OCI-LY3 (cell line): ENCODE results near the gene ATG4D.

Experiments used
- H2AFZ ChIP-seq: fragments of 200-600, 300-600 bp; shearing (Covaris generic); 2 replicates; pipeline ENCODE4 v1.6.0; 2014; ENCODE audit warnings: antibody characterized with exemption, low read depth, low read length
- H3K27ac ChIP-seq: fragments of 200-600, 300-600 bp; sonication (generic); 2 replicates; pipeline ENCODE4 v1.5.1; 2014; ENCODE audit warnings: mild to moderate bottlenecking, low read length, moderate library complexity, mixed read lengths
- H3K27me3 ChIP-seq: fragments of 200-600, 300-600 bp; sonication (generic); 2 replicates; pipeline ENCODE4 v1.6.1; 2014; ENCODE audit warnings: low read depth, low read length, mixed read lengths
- H3K36me3 ChIP-seq: fragments of 200-600, 300-600 bp; sonication (generic); replicated peaks from 2 replicates; pipeline ENCODE3; 2014; ENCODE audit warnings: low read depth, low read length, mixed read lengths
- H3K4me1 ChIP-seq: fragments of 300-600, 200-600 bp; sonication (generic); 2 replicates; pipeline ENCODE4 v1.6.1; 2014; ENCODE audit warnings: low read length, mixed read lengths
- H3K4me2 ChIP-seq: fragments of 200-600, 300-600 bp; sonication (generic); 2 replicates; pipeline ENCODE4 v1.6.1; 2014; ENCODE audit warnings: low read length, mixed read lengths
- H3K4me3 ChIP-seq: fragments of 300-600, 200-600 bp; sonication (generic); 2 replicates; pipeline ENCODE4 v1.5.1; 2014; ENCODE audit warnings: antibody characterized with exemption, mild to moderate bottlenecking, low read length, moderate library complexity
- H3K79me2 ChIP-seq: fragments of 300-600, 200-600 bp; shearing (Covaris generic); 2 replicates; pipeline ENCODE4 v1.6.1; 2014; ENCODE audit warnings: mild to moderate bottlenecking, low read length, mixed read lengths
- H3K9ac ChIP-seq: fragments of 300-600, 200-600 bp; shearing (Covaris generic); 2 replicates; pipeline ENCODE4 v1.6.0; 2014; ENCODE audit warnings: mild to moderate bottlenecking, low read length, moderate library complexity
- H3K9me3 ChIP-seq: fragments of 200-600, 300-600 bp; shearing (Covaris generic); 2 replicates; pipeline ENCODE4 v1.6.1; 2014; ENCODE audit warnings: low read length, mixed read lengths; ENCODE audit not compliant: insufficient read depth
- H4K20me1 ChIP-seq: fragments of 200-600, 300-600 bp; sonication (generic); 2 replicates; pipeline ENCODE4 v1.6.1; 2016; ENCODE audit warnings: low read length, mixed read lengths; ENCODE audit not compliant: insufficient read depth
- EZH2phosphoT487 ChIP-seq: fragments of 200-600 bp; shearing (Covaris generic); IDR thresholded peaks from 2 replicates; pipeline ENCODE4 v1.6.1; 2018; ENCODE audit warnings: antibody characterized with exemption, mixed run types, low read depth
- TF ChIP-seq, protein P1 (sequence below): fragments of 200-600, 300-600 bp; sonication (generic); IDR thresholded peaks from 2 replicates; pipeline ENCODE4 v1.5.1; 2014; ENCODE audit warnings: antibody characterized with exemption, low read length, low read depth

The ATG4D gene

DNA sequence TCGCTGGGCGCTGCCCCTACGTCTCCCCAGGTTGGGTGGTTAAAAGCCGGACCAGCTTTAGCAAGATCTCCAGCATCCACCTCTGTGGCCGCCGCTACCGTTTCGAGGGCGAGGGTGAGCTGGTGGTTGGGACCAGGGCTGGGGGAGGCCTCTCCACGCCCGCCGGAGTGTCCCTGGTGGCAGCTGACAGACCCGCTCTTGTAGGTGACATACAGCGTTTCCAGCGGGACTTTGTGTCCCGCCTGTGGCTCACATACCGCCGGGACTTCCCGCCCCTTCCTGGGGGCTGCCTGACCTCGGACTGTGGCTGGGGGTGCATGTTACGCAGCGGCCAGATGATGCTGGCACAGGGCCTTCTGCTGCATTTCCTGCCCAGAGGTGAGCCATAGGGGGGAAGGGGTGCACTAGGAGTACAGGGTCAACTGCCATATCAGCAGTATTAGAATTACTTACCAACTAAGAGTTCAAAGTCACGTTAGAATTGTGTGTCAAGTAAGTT is 1.1 kb downstream of the ATG4D start:
- no peak overlapping the region for H3K27ac ChIP-seq

DNA sequence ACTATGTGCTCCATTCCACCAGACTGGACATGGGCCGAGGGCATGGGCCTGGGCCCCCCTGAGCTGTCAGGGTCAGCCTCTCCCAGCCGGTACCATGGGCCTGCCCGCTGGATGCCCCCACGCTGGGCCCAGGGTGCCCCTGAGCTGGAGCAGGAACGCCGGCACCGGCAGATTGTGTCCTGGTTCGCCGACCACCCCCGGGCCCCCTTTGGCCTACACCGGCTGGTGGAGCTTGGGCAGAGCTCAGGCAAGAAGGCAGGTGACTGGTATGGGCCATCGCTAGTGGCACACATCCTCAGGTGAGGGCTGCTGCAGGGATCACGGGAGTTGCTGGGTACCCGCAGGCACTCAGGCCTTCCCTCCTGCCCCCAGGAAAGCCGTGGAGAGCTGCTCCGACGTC is 3.1 kb downstream of the ATG4D start:
- peaks cover 11% of the 10 kb centered on the region for H3K4me1 ChIP-seq
- no peak overlapping the region for H3K27ac ChIP-seq
- H3K9me3 ChIP-seq = no peaks in the 10 kb centered on the region
- H2AFZ ChIP-seq = no peak overlapping the region
- H3K36me3 ChIP-seq = peaks cover 12% of the 10 kb centered on the region
- no peaks in the 10 kb centered on the region for H3K27me3 ChIP-seq
- H4K20me1 ChIP-seq = no peaks in the 10 kb centered on the region
- TF ChIP-seq, protein P1, sequence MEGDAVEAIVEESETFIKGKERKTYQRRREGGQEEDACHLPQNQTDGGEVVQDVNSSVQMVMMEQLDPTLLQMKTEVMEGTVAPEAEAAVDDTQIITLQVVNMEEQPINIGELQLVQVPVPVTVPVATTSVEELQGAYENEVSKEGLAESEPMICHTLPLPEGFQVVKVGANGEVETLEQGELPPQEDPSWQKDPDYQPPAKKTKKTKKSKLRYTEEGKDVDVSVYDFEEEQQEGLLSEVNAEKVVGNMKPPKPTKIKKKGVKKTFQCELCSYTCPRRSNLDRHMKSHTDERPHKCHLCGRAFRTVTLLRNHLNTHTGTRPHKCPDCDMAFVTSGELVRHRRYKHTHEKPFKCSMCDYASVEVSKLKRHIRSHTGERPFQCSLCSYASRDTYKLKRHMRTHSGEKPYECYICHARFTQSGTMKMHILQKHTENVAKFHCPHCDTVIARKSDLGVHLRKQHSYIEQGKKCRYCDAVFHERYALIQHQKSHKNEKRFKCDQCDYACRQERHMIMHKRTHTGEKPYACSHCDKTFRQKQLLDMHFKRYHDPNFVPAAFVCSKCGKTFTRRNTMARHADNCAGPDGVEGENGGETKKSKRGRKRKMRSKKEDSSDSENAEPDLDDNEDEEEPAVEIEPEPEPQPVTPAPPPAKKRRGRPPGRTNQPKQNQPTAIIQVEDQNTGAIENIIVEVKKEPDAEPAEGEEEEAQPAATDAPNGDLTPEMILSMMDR = no peak
- no peak for TF ChIP-seq EZH2phosphoT487
- peaks cover 12% of the 10 kb centered on the region for H3K79me2 ChIP-seq
- no peak overlapping the region for H3K9ac ChIP-seq
- no peak overlapping the region for H3K4me2 ChIP-seq
- H3K4me3 ChIP-seq = no peak overlapping the region

More for the DNA sequence above, 1.1 kb downstream of the ATG4D start:
- Histone ChIP-seq H4K20me1 (no peaks in the 10 kb centered on the region), H3K4me2 (peak overlapping the region; percentile 91), H2AFZ (no peak overlapping the region), H3K9ac (peak overlapping the region; percentile 86; the same call in 1 of the 2 replicates), H3K9me3 (no peaks in the 10 kb centered on the region), H3K4me3 (peak overlapping the region; percentile 90), H3K4me1 (peaks cover 7% of the 10 kb centered on the region), H3K36me3 (peaks cover 8% of the 10 kb centered on the region), H3K27me3 (peaks cover 6% of the 10 kb centered on the region), H3K79me2 (peaks cover 12% of the 10 kb centered on the region)
- no peak for TF ChIP-seq EZH2phosphoT487
- TF ChIP-seq, protein P1 = no peak

GRCh38 chr19:10548746-10549276 is 5.1 kb downstream of the ATG4D start:
- Histone ChIP-seq H3K4me3 (no peak overlapping the region), H4K20me1 (no peaks in the 10 kb centered on the region), H3K4me1 (peaks cover 11% of the 10 kb centered on the region), H3K9me3 (no peaks in the 10 kb centered on the region), H3K79me2 (peaks cover 12% of the 10 kb centered on the region), H2AFZ (no peak overlapping the region), H3K27me3 (no peaks in the 10 kb centered on the region), H3K27ac (no peak overlapping the region), H3K36me3 (peaks cover 31% of the 10 kb centered on the region), H3K4me2 (no peak overlapping the region), H3K9ac (no peak overlapping the region)
- TF ChIP-seq EZH2phosphoT487 = no peak
- TF ChIP-seq, protein P1 = no peak

DNA sequence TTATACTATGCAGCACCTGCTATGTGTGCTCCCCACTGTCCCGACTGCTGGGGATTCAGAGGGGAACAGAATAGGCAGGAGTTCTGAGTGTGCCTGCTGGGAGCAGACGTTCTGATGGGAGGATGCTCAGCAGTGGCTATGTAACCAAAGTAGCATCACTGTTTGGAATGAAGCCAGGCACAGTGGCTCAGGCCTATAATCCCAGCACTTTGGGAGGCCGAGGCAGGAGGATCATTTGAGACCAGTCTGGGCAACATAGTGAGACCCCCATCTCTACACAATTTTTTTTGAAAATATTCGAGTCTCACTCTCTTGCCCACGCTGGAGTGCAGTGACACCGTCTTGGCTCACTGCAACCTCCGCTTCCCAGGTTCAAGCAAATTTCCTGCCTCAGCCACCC is 6.0 kb downstream of the ATG4D start:
- Histone ChIP-seq H4K20me1 (no peaks in the 10 kb centered on the region), H3K9me3 (no peaks in the 10 kb centered on the region), H3K27me3 (no peaks in the 10 kb centered on the region), H3K27ac (no peak overlapping the region), H3K36me3 (peaks cover 40% of the 10 kb centered on the region), H3K79me2 (peaks cover 4% of the 10 kb centered on the region), H3K4me2 (no peak overlapping the region), H2AFZ (no peak overlapping the region), H3K4me1 (peaks cover 6% of the 10 kb centered on the region), H3K4me3 (no peak overlapping the region), H3K9ac (no peak overlapping the region)
- TF ChIP-seq, protein P1 = no peak
- TF ChIP-seq EZH2phosphoT487 = no peak
